B cell (primary cell): ENCODE data around the gene BBX.
"Not testable (repeated sequence)": the region's sequence is repeated elsewhere in the genome, so short reads cannot be mapped to it uniquely, and the experiment has no call there.

Source experiments
- EZH2 ChIP-seq: IDR thresholded peaks from 2 replicates; pipeline ENCODE4 v1.6.1; 2012; ENCODE audit warnings: borderline replicate concordance, low read depth, mild to moderate bottlenecking, moderate library complexity, low read length; ENCODE audit not compliant: insufficient read depth, poor library complexity, severe bottlenecking
- TF ChIP-seq, protein P1 (sequence below): fragments of 200-600 bp; IDR thresholded peaks from one replicate; pipeline ENCODE4 v1.8.0; 2022; ENCODE audit warnings: antibody characterized with exemption, mild to moderate bottlenecking

GRCh38 chr3:107571089-107571488, 48.3 kb downstream of the BBX start:
- TF ChIP-seq, protein P1, sequence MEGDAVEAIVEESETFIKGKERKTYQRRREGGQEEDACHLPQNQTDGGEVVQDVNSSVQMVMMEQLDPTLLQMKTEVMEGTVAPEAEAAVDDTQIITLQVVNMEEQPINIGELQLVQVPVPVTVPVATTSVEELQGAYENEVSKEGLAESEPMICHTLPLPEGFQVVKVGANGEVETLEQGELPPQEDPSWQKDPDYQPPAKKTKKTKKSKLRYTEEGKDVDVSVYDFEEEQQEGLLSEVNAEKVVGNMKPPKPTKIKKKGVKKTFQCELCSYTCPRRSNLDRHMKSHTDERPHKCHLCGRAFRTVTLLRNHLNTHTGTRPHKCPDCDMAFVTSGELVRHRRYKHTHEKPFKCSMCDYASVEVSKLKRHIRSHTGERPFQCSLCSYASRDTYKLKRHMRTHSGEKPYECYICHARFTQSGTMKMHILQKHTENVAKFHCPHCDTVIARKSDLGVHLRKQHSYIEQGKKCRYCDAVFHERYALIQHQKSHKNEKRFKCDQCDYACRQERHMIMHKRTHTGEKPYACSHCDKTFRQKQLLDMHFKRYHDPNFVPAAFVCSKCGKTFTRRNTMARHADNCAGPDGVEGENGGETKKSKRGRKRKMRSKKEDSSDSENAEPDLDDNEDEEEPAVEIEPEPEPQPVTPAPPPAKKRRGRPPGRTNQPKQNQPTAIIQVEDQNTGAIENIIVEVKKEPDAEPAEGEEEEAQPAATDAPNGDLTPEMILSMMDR, result not testable (repeated sequence)
- TF ChIP-seq EZH2, result not testable (repeated sequence)
